Gastrocnemius medialis (tissue), 4 donors: ENCODE measurements around the gene DPP8. TPM values are rescaled to one million over a fixed set of nuclear protein-coding genes. Genes with fewer than 3 reads are reported as not detected.

Experiments used
- ATAC-seq, 2 donors: fragments of 150-250 bp; one replicate each; pipeline ENCODE4 v1.9.1; 2016
- DNase-seq, 2 donors: peaks; one replicate each; pipeline ENCODE4 v3.0.0-alpha.2; 2019
- H3K27ac ChIP-seq, 4 donors: fragments of 200-600 bp; sonication (generic); 1 replicate in 1 of 4; 2 replicates in 3 of 4; pipeline ENCODE4 v1.5.1; 2016 to 2018; ENCODE audit warnings: mild to moderate bottlenecking in 2 of 4, moderate library complexity in 1 of 4
- H3K27me3 ChIP-seq, 3 donors: fragments of 200-600 bp; sonication (generic) in 2 of 3; 1 replicate in 1 of 3; 2 replicates in 2 of 3; pipeline versions ENCODE4 v1.5.1 to v1.6.0; 2016 to 2019; ENCODE audit warnings: mild to moderate bottlenecking in 1 of 3, moderate library complexity in 1 of 3
- H3K36me3 ChIP-seq, 2 donors: fragments of 200-600 bp; sonication (generic) in 1 of 2; one replicate each; pipeline ENCODE4 v1.5.1; 2017 to 2018
- H3K4me1 ChIP-seq, 2 donors: fragments of 200-600 bp; sonication (generic) in 1 of 2; one replicate each; pipeline ENCODE4 v1.5.1; 2016 to 2017; ENCODE audit warnings: mild to moderate bottlenecking in 2 of 2
- H3K4me3 ChIP-seq, 4 donors: fragments of 200-600 bp; sonication (generic) in 3 of 4; 1 replicate in 1 of 4; 2 replicates in 3 of 4; pipeline ENCODE4 v1.5.1; 2016 to 2019; ENCODE audit warnings: mild to moderate bottlenecking in 2 of 4
- H3K9me3 ChIP-seq, 3 donors: fragments of 200-600 bp; sonication (generic) in 2 of 3; 1 replicate in 1 of 3; 2 replicates in 2 of 3; pipeline ENCODE4 v1.5.1; 2016 to 2019
- CTCF ChIP-seq, 5 experiments: fragments of 450-650 bp in 3 of 5; fragments of 200-600 bp in 2 of 5; sonication (generic) in 2 of 5; IDR thresholded peaks in 4 of 5; conservative IDR thresholded peaks in 1 of 5; 1 replicate in 4 of 5; 2 replicates in 1 of 5; pipeline ENCODE4 v1.5.1; 2016 to 2019; ENCODE audit warnings: antibody characterized with exemption in 5 of 5, mild to moderate bottlenecking in 3 of 5, moderate library complexity in 3 of 5
- POLR2A ChIP-seq, 2 donors: fragments of 450-650 bp; IDR thresholded peaks; one replicate each; pipeline ENCODE4 v1.6.1; 2017; ENCODE audit warnings: antibody characterized with exemption in 2 of 2, mild to moderate bottlenecking in 2 of 2, moderate library complexity in 2 of 2
- in situ Hi-C, 4 donors: fragments of 200-750 bp; cut with MboI; loops; one replicate each; pipeline versions ENCODE4 v1.15.0 to v1.8.0; 2017; ENCODE audit warnings: low sequenced_read_pairs in 4 of 4
- intact Hi-C: fragments of 100-400 bp; cut with DNase I; formaldehyde crosslinking; loops from one replicate; pipeline ENCODE4 v1.15.1; 2023; ENCODE audit warnings: low total_unique reads
- total RNA-seq, 4 donors: library from RNA; depleted of rRNA; stranded (reverse); fragments of >200 nt; gene quantifications; one replicate each; pipeline versions ENCODE4 v1.1.0 to v1.2.3, GENCODE V29; 2016

DPP8 gene
- total RNA-seq, 4 donors from 2014 or later, result 36.9 to 76.6 (median 48.0) TPM

GRCh38 chr15:65402961-65403360 is 114.5 kb downstream of the DPP8 start:
- no peak overlapping the region for H3K4me3 ChIP-seq
- ATAC-seq, result no peak
- no peaks in the 10 kb centered on the region for H3K9me3 ChIP-seq
- H3K36me3 ChIP-seq, result no peaks in the 10 kb centered on the region
- in situ Hi-C loops, result no loop called here
- intact Hi-C loops, result loop anchor here (5.0 kb wide), 1 partner anchor 86 kb away; no protein-coding TSS in a partner anchor
- TF ChIP-seq CTCF (IDR thresholded peaks at IDR 0.05 in 4 of 5, conservative IDR thresholded peaks at IDR 0.05 in 1 of 5), result no peak
- TF ChIP-seq POLR2A (IDR thresholded peaks at IDR 0.05), result no peak
- H3K4me1 ChIP-seq, result peaks cover 33% of the 10 kb centered on the region in 2 donors
- no peak overlapping the region for H3K27ac ChIP-seq
- H3K27me3 ChIP-seq, result no peaks in the 10 kb centered on the region
- no peak for DNase-seq

- H3K27ac ChIP-seq, result peak overlapping the region in 2 of 4 donors; percentile 56 to 68
- H3K9me3 ChIP-seq, result no peaks in the 10 kb centered on the region
- no peak for DNase-seq
- H3K4me3 ChIP-seq, result no peak overlapping the region
- in situ Hi-C loops (no loop called here), intact Hi-C loops (loop anchor here (2.0 to 5.0 kb wide), 2 partner anchors 51 to 84 kb away; no protein-coding TSS in a partner anchor)
- ATAC-seq, result peak in 1 of 2 donors; percentile 7
- no peaks in the 10 kb centered on the region for H3K27me3 ChIP-seq
- H3K4me1 ChIP-seq, result peaks cover 30% of the 10 kb centered on the region in 2 donors
- TF ChIP-seq CTCF (IDR thresholded peaks at IDR 0.05 in 4 of 5, conservative IDR thresholded peaks at IDR 0.05 in 1 of 5), result no peak
- no peaks in the 10 kb centered on the region for H3K36me3 ChIP-seq
Observed at GRCh38 chr15:65401611-65402240, 115.8 kb downstream of the DPP8 start.

GRCh38 chr15:65400760-65401610 is 116.5 kb downstream of the DPP8 start:
- H3K27me3 ChIP-seq, result no peaks in the 10 kb centered on the region
- DNase-seq, result peak in 1 of 2 donors; percentile 70
- intact Hi-C loops, result loop anchor here (2.0 to 5.0 kb wide), 2 partner anchors 52 to 84 kb away; no protein-coding TSS in a partner anchor

GRCh38 chr15:65399997-65400396 is 117.5 kb downstream of the DPP8 start:
- ATAC-seq (no peak), DNase-seq (no peak)
- Histone ChIP-seq H3K9me3 (no peaks in the 10 kb centered on the region), H3K27me3 (no peaks in the 10 kb centered on the region), H3K4me3 (no peak overlapping the region), H3K36me3 (peaks cover 0 to 4% of the 10 kb centered on the region in 2 donors), H3K4me1 (peaks cover 18 to 19% of the 10 kb centered on the region in 2 donors), H3K27ac (peak overlapping the region in 1 of 4 donors; percentile 68)
- in situ Hi-C loops (no loop called here), intact Hi-C loops (loop anchor here (2.0 to 5.0 kb wide), 2 partner anchors 53 to 83 kb away; no protein-coding TSS in a partner anchor)
- TF ChIP-seq POLR2A (IDR thresholded peaks at IDR 0.05), result no peak

More at GRCh38 chr15:65400760-65401610, 116.5 kb downstream of the DPP8 start:
- H3K4me3 ChIP-seq, result no peak overlapping the region
- H3K4me1 ChIP-seq, result peaks cover 23% of the 10 kb centered on the region in 2 donors
- in situ Hi-C loops, result no loop called here
- peak overlapping the region; percentile 56 to 68 (median 60) for H3K27ac ChIP-seq
- ATAC-seq, result peak; percentile 79 to 92
- no peaks in the 10 kb centered on the region for H3K9me3 ChIP-seq
- no peak for TF ChIP-seq POLR2A (IDR thresholded peaks at IDR 0.05)
- peak; percentile 61 to 74 (median 63) for TF ChIP-seq CTCF (IDR thresholded peaks at IDR 0.05 in 4 of 5, conservative IDR thresholded peaks at IDR 0.05 in 1 of 5)
- no peaks in the 10 kb centered on the region for H3K36me3 ChIP-seq
